ENCODE results near the gene ACVR1. TPM values are rescaled to one million over a fixed set of nuclear protein-coding genes. Genes with fewer than 3 reads are reported as not detected.

Gene ACVR1
- total and polyA plus RNA-seq, 9 of the 15 experiments (the other 6 are each of a cell fraction or from before 2014, with no cell fraction given), result 3.8 to 14.3 (median 6.9) TPM

- TF ChIP-seq, protein P1, sequence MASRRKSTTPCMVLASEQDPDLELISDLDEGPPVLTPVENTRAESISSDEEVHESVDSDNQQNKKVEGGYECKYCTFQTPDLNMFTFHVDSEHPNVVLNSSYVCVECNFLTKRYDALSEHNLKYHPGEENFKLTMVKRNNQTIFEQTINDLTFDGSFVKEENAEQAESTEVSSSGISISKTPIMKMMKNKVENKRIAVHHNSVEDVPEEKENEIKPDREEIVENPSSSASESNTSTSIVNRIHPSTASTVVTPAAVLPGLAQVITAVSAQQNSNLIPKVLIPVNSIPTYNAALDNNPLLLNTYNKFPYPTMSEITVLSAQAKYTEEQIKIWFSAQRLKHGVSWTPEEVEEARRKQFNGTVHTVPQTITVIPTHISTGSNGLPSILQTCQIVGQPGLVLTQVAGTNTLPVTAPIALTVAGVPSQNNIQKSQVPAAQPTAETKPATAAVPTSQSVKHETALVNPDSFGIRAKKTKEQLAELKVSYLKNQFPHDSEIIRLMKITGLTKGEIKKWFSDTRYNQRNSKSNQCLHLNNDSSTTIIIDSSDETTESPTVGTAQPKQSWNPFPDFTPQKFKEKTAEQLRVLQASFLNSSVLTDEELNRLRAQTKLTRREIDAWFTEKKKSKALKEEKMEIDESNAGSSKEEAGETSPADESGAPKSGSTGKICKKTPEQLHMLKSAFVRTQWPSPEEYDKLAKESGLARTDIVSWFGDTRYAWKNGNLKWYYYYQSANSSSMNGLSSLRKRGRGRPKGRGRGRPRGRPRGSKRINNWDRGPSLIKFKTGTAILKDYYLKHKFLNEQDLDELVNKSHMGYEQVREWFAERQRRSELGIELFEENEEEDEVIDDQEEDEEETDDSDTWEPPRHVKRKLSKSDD (conservative IDR thresholded peaks at IDR 0.05; ENCODE audit: low read length), result no peak
- TF ChIP-seq ZNF707 (CRISPR knock-in tag; conservative IDR thresholded peaks at IDR 0.05), result no peak
- no peak for TF ChIP-seq ZNF184 (CRISPR knock-in tag; IDR thresholded peaks at IDR 0.05)
- no peak for TF ChIP-seq FOS (IDR thresholded peaks at IDR 0.05; ENCODE audit: extremely low read depth, insufficient read length)
- TF ChIP-seq POLR2AphosphoS5 (IDR thresholded peaks at IDR 0.05; ENCODE audit: control insufficient read depth, insufficient read depth, low read depth, low read length), result peak; percentile 69
- no peak for TF ChIP-seq MAFF (IDR thresholded peaks at IDR 0.05; ENCODE audit: low read length)
- no peak for TF ChIP-seq MECOM (CRISPR knock-in tag; IDR thresholded peaks at IDR 0.05)
- peak; percentile 98 for TF ChIP-seq VEZF1 (CRISPR knock-in tag; IDR thresholded peaks at IDR 0.05)
- TF ChIP-seq POLR3G (IDR thresholded peaks at IDR 0.05; ENCODE audit: extremely low read depth, insufficient read length, insufficient replicate concordance), result no peak
- TF ChIP-seq HDAC3 (IDR thresholded peaks at IDR 0.05; ENCODE audit: borderline replicate concordance, partially characterized antibody), result no peak
- no peak for TF ChIP-seq SRSF9 (IDR thresholded peaks at IDR 0.05; ENCODE audit: borderline replicate concordance, low read depth, low read length)
- no peak for TF ChIP-seq GTF2F1 (IDR thresholded peaks at IDR 0.05; ENCODE audit: low read depth, low read length)
- peak; percentile 38; the same call in 1 of the 2 replicates for TF ChIP-seq RNF2 (IDR thresholded peaks at IDR 0.05)
- TF ChIP-seq PHF8 (IDR thresholded peaks at IDR 0.05; ENCODE audit: borderline replicate concordance, low read length), result peak; percentile 55; the same call in 1 of the 2 replicates
- no peak for TF ChIP-seq TCF7 (IDR thresholded peaks at IDR 0.05; ENCODE audit: borderline replicate concordance)
- TF ChIP-seq MXI1 (IDR thresholded peaks at IDR 0.05; ENCODE audit: low read depth, low read length), result no peak
- TF ChIP-seq, protein P2, sequence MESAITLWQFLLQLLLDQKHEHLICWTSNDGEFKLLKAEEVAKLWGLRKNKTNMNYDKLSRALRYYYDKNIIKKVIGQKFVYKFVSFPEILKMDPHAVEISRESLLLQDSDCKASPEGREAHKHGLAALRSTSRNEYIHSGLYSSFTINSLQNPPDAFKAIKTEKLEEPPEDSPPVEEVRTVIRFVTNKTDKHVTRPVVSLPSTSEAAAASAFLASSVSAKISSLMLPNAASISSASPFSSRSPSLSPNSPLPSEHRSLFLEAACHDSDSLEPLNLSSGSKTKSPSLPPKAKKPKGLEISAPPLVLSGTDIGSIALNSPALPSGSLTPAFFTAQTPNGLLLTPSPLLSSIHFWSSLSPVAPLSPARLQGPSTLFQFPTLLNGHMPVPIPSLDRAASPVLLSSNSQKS (CRISPR knock-in tag; IDR thresholded peaks at IDR 0.05), result no peak
- TF ChIP-seq ZNF146 (CRISPR knock-in tag; IDR thresholded peaks at IDR 0.05; ENCODE audit: unreplicated experiment), result no peak
- no peak for TF ChIP-seq USF2 (CRISPR knock-in tag; IDR thresholded peaks at IDR 0.05)
- no peak for TF ChIP-seq SIX5 (IDR thresholded peaks at IDR 0.05; ENCODE audit: borderline replicate concordance in 1 of 2, insufficient read depth in 1 of 2, low read depth in 1 of 2, low read length in 2 of 2)
- no peak for TF ChIP-seq ZNF232 (CRISPR knock-in tag; IDR thresholded peaks at IDR 0.05)
- TF ChIP-seq MBD2 (IDR thresholded peaks at IDR 0.05; ENCODE audit: borderline replicate concordance, low read depth), result peak; percentile 45; the same call in 1 of the 2 replicates
- no peak for TF ChIP-seq TCFL5 (CRISPR knock-in tag; conservative IDR thresholded peaks at IDR 0.05)
These were observed at the start of gene ACVR1 (continued) for GRCh38 chr2:157876066-157876785.

All from K562 (cell line).